H9 (cell line): Measurements from ENCODE around the gene PLCZ1. TPM values are rescaled to one million over a fixed set of nuclear protein-coding genes. Genes with fewer than 3 reads are reported as not detected.

ENCODE experiments used
- DNase-seq: peaks from one replicate; pipeline ENCODE4 v3.0.0-alpha.2; 2017
- H2AFZ ChIP-seq: one replicate; pipeline ENCODE4 v1.6.1; 2013; ENCODE audit warnings: mild to moderate bottlenecking, low read length, control low read depth, moderate library complexity
- H2AK5ac ChIP-seq: 2 replicates; pipeline ENCODE4 v1.6.1; 2013; ENCODE audit warnings: low read length, control low read depth, mixed read lengths; ENCODE audit not compliant: insufficient read length
- H2BK120ac ChIP-seq: one replicate; pipeline ENCODE4 v1.6.1; 2013; ENCODE audit warnings: low read depth, mild to moderate bottlenecking, low read length, control low read depth, inconsistent platforms; ENCODE audit not compliant: poor library complexity, severe bottlenecking
- H2BK12ac ChIP-seq: 2 replicates; pipeline ENCODE4 v1.6.1; 2013; ENCODE audit warnings: low read length, control low read depth, mixed read lengths, low read depth; ENCODE audit not compliant: insufficient read length
- H2BK15ac ChIP-seq: 2 replicates; pipeline ENCODE4 v1.6.1; 2013; ENCODE audit warnings: low read depth, low read length, control low read depth
- H2BK20ac ChIP-seq: one replicate; pipeline ENCODE4 v1.6.1; 2013; ENCODE audit warnings: low read depth, mild to moderate bottlenecking, low read length, control low read depth, inconsistent platforms; ENCODE audit not compliant: poor library complexity, severe bottlenecking
- H2BK5ac ChIP-seq: 2 replicates; pipeline ENCODE4 v1.6.1; 2013; ENCODE audit warnings: low read length, control low read depth, mixed read lengths; ENCODE audit not compliant: insufficient read length
- H3K14ac ChIP-seq: 2 replicates; pipeline ENCODE4 v1.6.1; 2013; ENCODE audit warnings: low read length, control low read depth; ENCODE audit not compliant: insufficient read depth
- H3K18ac ChIP-seq: 2 replicates; pipeline ENCODE4 v1.6.1; 2013; ENCODE audit warnings: low read depth, mild to moderate bottlenecking, mixed read lengths, low read length, control low read depth; ENCODE audit not compliant: insufficient read length
- H3K23ac ChIP-seq: 2 replicates; pipeline ENCODE4 v1.6.1; 2013; ENCODE audit warnings: low read length, control low read depth, mixed read lengths, low read depth; ENCODE audit not compliant: insufficient read length
- H3K23me2 ChIP-seq: 2 replicates; pipeline ENCODE4 v1.6.1; 2013; ENCODE audit warnings: low read depth, mild to moderate bottlenecking, mixed read lengths, low read length, control low read depth; ENCODE audit not compliant: insufficient read length, poor library complexity, severe bottlenecking
- H3K27ac ChIP-seq: 2 replicates; pipeline ENCODE4 v1.5.1; 2013; ENCODE audit warnings: low read length, control low read depth, mixed read lengths, low read depth; ENCODE audit not compliant: insufficient read length
- H3K27me3 ChIP-seq: 2 replicates; pipeline ENCODE4 v1.6.1; 2013; ENCODE audit warnings: low read length, control low read depth, inconsistent platforms; ENCODE audit not compliant: insufficient read depth
- H3K4ac ChIP-seq: 2 replicates; pipeline ENCODE4 v1.6.1; 2013; ENCODE audit warnings: low read depth, mild to moderate bottlenecking, control low read depth, inconsistent platforms, low read length, moderate library complexity
- H3K4me1 ChIP-seq: 2 replicates; pipeline ENCODE4 v1.6.1; 2013; ENCODE audit warnings: low read length, control low read depth, inconsistent platforms; ENCODE audit not compliant: insufficient read depth
- H3K4me2 ChIP-seq: 2 replicates; pipeline ENCODE4 v1.6.1; 2013; ENCODE audit warnings: low read length, control low read depth, mixed read lengths; ENCODE audit not compliant: insufficient read length, insufficient read depth
- H3K56ac ChIP-seq: 2 replicates; pipeline ENCODE4 v1.6.1; 2013; ENCODE audit warnings: low read depth, mild to moderate bottlenecking, mixed read lengths, low read length, control low read depth; ENCODE audit not compliant: insufficient read length
- H3K79me1 ChIP-seq: 2 replicates; pipeline ENCODE4 v1.6.1; 2013; ENCODE audit warnings: low read depth, mild to moderate bottlenecking, moderate library complexity, low read length, control low read depth, inconsistent platforms; ENCODE audit not compliant: insufficient read depth, poor library complexity, severe bottlenecking
- H3K79me2 ChIP-seq: 2 replicates; pipeline ENCODE4 v1.6.1; 2013; ENCODE audit warnings: low read length, control low read depth, inconsistent platforms; ENCODE audit not compliant: insufficient read depth
- H3K9ac ChIP-seq: 2 replicates; pipeline ENCODE4 v1.6.1; 2013; ENCODE audit warnings: low read length, control low read depth, mixed read lengths; ENCODE audit not compliant: insufficient read length; ENCODE audit errors: extremely low read depth
- H3K9me3 ChIP-seq: one replicate; pipeline ENCODE4 v1.6.1; 2013; ENCODE audit warnings: low read depth, low read length, inconsistent platforms; ENCODE audit not compliant: control insufficient read depth
- H3T11ph ChIP-seq: one replicate; pipeline ENCODE4 v1.6.1; 2013; ENCODE audit warnings: mild to moderate bottlenecking, low read length, control low read depth, inconsistent platforms
- H4K20me1 ChIP-seq: one replicate; pipeline ENCODE4 v1.6.1; 2013; ENCODE audit not compliant: control insufficient read depth, insufficient read length, insufficient read depth
- H4K5ac ChIP-seq: 2 replicates; pipeline ENCODE4 v1.6.1; 2013; ENCODE audit warnings: low read depth, mild to moderate bottlenecking, mixed read lengths, low read length, control low read depth; ENCODE audit not compliant: insufficient read length
- H4K8ac ChIP-seq: replicated peaks from 2 replicates; pipeline ENCODE4 v1.6.1; 2013; ENCODE audit warnings: low read length, control low read depth, mixed read lengths, low read depth; ENCODE audit not compliant: insufficient read length
- H4K91ac ChIP-seq: 2 replicates; pipeline ENCODE4 v1.6.1; 2013; ENCODE audit warnings: low read depth, mild to moderate bottlenecking, moderate library complexity, mixed read lengths, low read length, control low read depth; ENCODE audit not compliant: insufficient read length
- H3K27ac Mint-ChIP-seq, 3 experiments: 2 replicates in 2 of 3; 3 replicates in 1 of 3; pipeline ENCODE4 v1.8.0; 2020 to 2021; ENCODE audit warnings: mixed read lengths in 3 of 3, mild to moderate bottlenecking in 1 of 3, moderate library complexity in 1 of 3
- H3K27me3 Mint-ChIP-seq: 2 replicates; pipeline ENCODE4 v1.8.0; 2021; ENCODE audit warnings: low read depth, mild to moderate bottlenecking, moderate library complexity, mixed read lengths
- H3K36me3 Mint-ChIP-seq, 3 experiments: 2 replicates in 2 of 3; 3 replicates in 1 of 3; pipeline ENCODE4 v1.8.0; 2020 to 2021; ENCODE audit warnings: low read depth in 3 of 3, mixed read lengths in 3 of 3; ENCODE audit not compliant: insufficient read depth in 1 of 3
- H3K4me1 Mint-ChIP-seq, 2 experiments: 2 replicates each; pipeline ENCODE4 v1.8.0; 2020; ENCODE audit warnings: mixed read lengths in 2 of 2
- H3K4me3 Mint-ChIP-seq, 2 experiments: 2 replicates in 1 of 2; 3 replicates in 1 of 2; pipeline ENCODE4 v1.8.0; 2020 to 2021; ENCODE audit warnings: mild to moderate bottlenecking in 2 of 2, mixed read lengths in 2 of 2, moderate library complexity in 1 of 2
- H3K9me3 Mint-ChIP-seq, 2 experiments: 2 replicates in 1 of 2; 3 replicates in 1 of 2; pipeline ENCODE4 v1.8.0; 2020; ENCODE audit warnings: mild to moderate bottlenecking in 2 of 2, mixed read lengths in 2 of 2, moderate library complexity in 1 of 2
- CTCF ChIP-seq: fragments of 200-600 bp; sonication (generic); conservative IDR thresholded peaks from 3 replicates; pipeline ENCODE4 v1.8.0; 2021; ENCODE audit warnings: antibody characterized with exemption, mild to moderate bottlenecking
- WGBS: extraction: QIAGEN DNeasy Blood & Tissue Kit; methylation state at CpG from one replicate; pipeline ENCODE4 v1.1.7; 2013; ENCODE audit warnings: missing lambda C conversion rate, low lambda C conversion rate, mixed read lengths; ENCODE audit not compliant: insufficient read length; ENCODE audit errors: extremely low coverage; 5-methylcytosine and 5-hydroxymethylcytosine counted together
- total RNA-seq: library from RNA; stranded (reverse); gene quantifications from 2 replicates; pipeline ENCODE4 v1.2.1, GENCODE V29; 2021

PLCZ1 gene
- total RNA-seq, 1 experiment from 2014 or later = not detected

- H3K4ac ChIP-seq = no peak overlapping the region
- no peak for DNase-seq
- no peaks in the 10 kb centered on the region for H3K4me1 ChIP-seq
- no peak overlapping the region for H2AFZ ChIP-seq
- H3T11ph ChIP-seq = no peak overlapping the region
- no peak for TF ChIP-seq CTCF
- H2BK120ac ChIP-seq = no peak overlapping the region
- no peaks in the 10 kb centered on the region for H3K9me3 ChIP-seq
- H2BK15ac ChIP-seq = no peak overlapping the region
- H3K36me3 Mint-ChIP-seq = no peaks in the 10 kb centered on the region
- no peak overlapping the region for H3K4me2 ChIP-seq
- H2AK5ac ChIP-seq = no peak overlapping the region
- H3K4me3 Mint-ChIP-seq = no peak overlapping the region
- H3K9ac ChIP-seq = no peak overlapping the region
- H4K20me1 ChIP-seq = no peaks in the 10 kb centered on the region
- no peaks in the 10 kb centered on the region for H3K27me3 Mint-ChIP-seq
- H2BK20ac ChIP-seq = no peak overlapping the region
- H3K27ac Mint-ChIP-seq = no peak overlapping the region
- no peak overlapping the region for H3K56ac ChIP-seq
- no peaks in the 10 kb centered on the region for H3K23me2 ChIP-seq
- H3K9me3 Mint-ChIP-seq = no peaks in the 10 kb centered on the region; a peak in 1 of 5 replicates
- no peaks in the 10 kb centered on the region for H3K27me3 ChIP-seq
- no peak overlapping the region for H3K27ac ChIP-seq
- no peak overlapping the region for H3K23ac ChIP-seq
- H3K79me2 ChIP-seq = no peaks in the 10 kb centered on the region
- no peak overlapping the region for H3K18ac ChIP-seq
- no peak overlapping the region for H4K91ac ChIP-seq
- H3K79me1 ChIP-seq = no peaks in the 10 kb centered on the region
- no peak overlapping the region for H2BK12ac ChIP-seq
- H4K5ac ChIP-seq = no peak overlapping the region
- H2BK5ac ChIP-seq = no peak overlapping the region
- no peak overlapping the region for H3K14ac ChIP-seq
- no CpG with 5 or more reads among the region's 2 CpGs for WGBS
- no peaks in the 10 kb centered on the region for H3K4me1 Mint-ChIP-seq
- no peak overlapping the region for H4K8ac ChIP-seq
These were observed 86.3 kb downstream of the PLCZ1 start for GRCh38 chr12:18651525-18651924.
